Neutrophil (primary cell): ENCODE data around the gene PLEKHA7.

Experiments used
- H3K27ac ChIP-seq: fragments of 200-600 bp; sonication (generic); 2 replicates; pipeline ENCODE4 v1.5.1; 2016; ENCODE audit warnings: mild to moderate bottlenecking, moderate library complexity
- H3K27me3 ChIP-seq: fragments of 200-600 bp; sonication (generic); 2 replicates; pipeline ENCODE4 v1.6.0; 2016; ENCODE audit warnings: mild to moderate bottlenecking
- H3K36me3 ChIP-seq: fragments of 200-600 bp; sonication (generic); 2 replicates; pipeline ENCODE4 v1.5.1; 2017
- H3K4me1 ChIP-seq, 2 experiments: fragments of 200-600 bp in 1 of 2; sonication (generic) in 1 of 2; 1 replicate in 1 of 2; 2 replicates in 1 of 2; pipeline versions ENCODE4 v1.5.1 to v1.6.1; 2013 to 2016; ENCODE audit warnings: low read depth in 1 of 2, low read length in 1 of 2, mild to moderate bottlenecking in 1 of 2, moderate library complexity in 1 of 2; ENCODE audit not compliant: control insufficient read depth in 1 of 2, insufficient read depth in 1 of 2
- H3K4me3 ChIP-seq, 2 experiments: fragments of 200-600 bp in 1 of 2; sonication (generic) in 1 of 2; 1 replicate in 1 of 2; 2 replicates in 1 of 2; pipeline ENCODE4 v1.5.1; 2013 to 2016; ENCODE audit warnings: low read depth in 1 of 2, low read length in 1 of 2, mild to moderate bottlenecking in 1 of 2, moderate library complexity in 1 of 2
- H3K9me3 ChIP-seq: fragments of 200-600 bp; sonication (generic); 2 replicates; pipeline ENCODE4 v1.5.1; 2016
- CTCF ChIP-seq: fragments of 200-600 bp; sonication (generic); IDR thresholded peaks from 2 replicates; pipeline ENCODE4 v1.5.1; 2016; ENCODE audit warnings: antibody characterized with exemption

Gene PLEKHA7

GRCh38 chr11:16772141-16772512, 242.1 kb downstream of the PLEKHA7 start:
- H3K9me3 ChIP-seq: no peaks in the 10 kb centered on the region
- no peak overlapping the region for H3K4me3 ChIP-seq
- no peaks in the 10 kb centered on the region for H3K27me3 ChIP-seq
- no peak overlapping the region for H3K27ac ChIP-seq
- TF ChIP-seq CTCF: no peak
- H3K36me3 ChIP-seq: no peaks in the 10 kb centered on the region
- no peaks in the 10 kb centered on the region for H3K4me1 ChIP-seq

GRCh38 chr11:16771350-16772140, 242.7 kb downstream of the PLEKHA7 start:
- Histone ChIP-seq H3K27ac (no peak overlapping the region), H3K9me3 (no peaks in the 10 kb centered on the region), H3K4me3 (no peak overlapping the region), H3K27me3 (peaks cover 4% of the 10 kb centered on the region), H3K4me1 (no peaks in the 10 kb centered on the region), H3K36me3 (no peaks in the 10 kb centered on the region)
- no peak for TF ChIP-seq CTCF

GRCh38 chr11:16770016-16770415, 244.2 kb downstream of the PLEKHA7 start:
- H3K27ac ChIP-seq: no peak overlapping the region
- no peaks in the 10 kb centered on the region for H3K36me3 ChIP-seq
- H3K9me3 ChIP-seq: no peaks in the 10 kb centered on the region
- peaks cover 10% of the 10 kb centered on the region for H3K27me3 ChIP-seq
- no peak overlapping the region for H3K4me3 ChIP-seq
- no peak for TF ChIP-seq CTCF
- no peaks in the 10 kb centered on the region for H3K4me1 ChIP-seq

DNA sequence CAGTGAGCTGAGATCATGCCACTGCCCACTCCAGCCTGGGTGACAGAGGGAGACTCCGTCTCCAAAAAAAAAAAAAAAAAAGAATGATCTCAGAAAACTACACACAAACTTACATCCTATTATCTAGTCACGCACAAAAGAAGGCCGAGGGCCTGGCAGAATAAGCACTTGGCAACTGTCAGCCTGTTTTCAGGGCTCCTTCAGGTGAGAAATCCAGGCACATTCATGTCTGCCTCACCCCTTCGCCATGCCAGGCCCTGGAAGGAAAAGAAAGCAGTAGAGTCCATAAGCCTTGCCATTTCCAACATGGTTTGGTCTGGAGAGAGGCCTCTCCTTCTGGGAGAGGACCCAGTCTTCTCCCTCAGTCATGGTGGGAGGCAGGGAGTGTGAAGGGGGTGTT, 244.8 kb downstream of the PLEKHA7 start:
- Histone ChIP-seq H3K4me1 (no peaks in the 10 kb centered on the region), H3K27me3 (peaks cover 10% of the 10 kb centered on the region), H3K36me3 (no peaks in the 10 kb centered on the region), H3K27ac (no peak overlapping the region), H3K4me3 (no peak overlapping the region), H3K9me3 (no peaks in the 10 kb centered on the region)
- TF ChIP-seq CTCF: no peak

GRCh38 chr11:16767957-16768356, 246.3 kb downstream of the PLEKHA7 start:
- TF ChIP-seq CTCF: no peak
- Histone ChIP-seq H3K36me3 (no peaks in the 10 kb centered on the region), H3K4me3 (no peak overlapping the region), H3K27me3 (peaks cover 10% of the 10 kb centered on the region), H3K9me3 (no peaks in the 10 kb centered on the region), H3K4me1 (no peaks in the 10 kb centered on the region), H3K27ac (no peak overlapping the region)
